ENCODE results near the gene EXD3.

GRCh38 chr9:137299203-137299565 lies 123.8 kb downstream of the EXD3 start:
- TF ChIP-seq CTCF (IDR thresholded peaks at IDR 0.05) (no peak), POLR2A (IDR thresholded peaks at IDR 0.05) (no peak)
